GM23338 (cell line): ENCODE results near the gene COG1. TPM values are rescaled to one million over a fixed set of nuclear protein-coding genes. Genes with fewer than 3 reads are reported as not detected.

Source experiments
- ATAC-seq: fragments of 200-7000 bp; cut with Tn5 transposase; 3 replicates; pipeline ENCODE4 v1.9.1; 2020
- DNase-seq: peaks from one replicate; pipeline ENCODE4 v3.0.0-alpha.2; 2015; ENCODE audit warnings: low spot score
- H2AFZ ChIP-seq: fragments of 200-600 bp; sonication (generic); 2 replicates; pipeline ENCODE4 v1.8.0; 2016; ENCODE audit warnings: antibody characterized with exemption, mild to moderate bottlenecking, moderate library complexity
- H3F3A ChIP-seq: fragments of 200-600 bp; sonication (generic); replicated peaks from 2 replicates; pipeline ENCODE4 v1.8.0; 2017; ENCODE audit warnings: antibody characterized with exemption, mixed run types, low read depth
- H3K27ac ChIP-seq: fragments of 200-600 bp; sonication (generic); 2 replicates; pipeline ENCODE4 v1.6.1; 2016; ENCODE audit warnings: low read depth
- H3K27me3 ChIP-seq: fragments of 200-600 bp; sonication (generic); 2 replicates; pipeline ENCODE4 v1.8.0; 2016; ENCODE audit warnings: mild to moderate bottlenecking, mixed run types, moderate library complexity; ENCODE audit not compliant: insufficient read depth
- H3K36me3 ChIP-seq: fragments of 200-600 bp; sonication (generic); 2 replicates; pipeline ENCODE4 v1.8.0; 2016; ENCODE audit warnings: mild to moderate bottlenecking; ENCODE audit not compliant: insufficient read depth
- H3K4me1 ChIP-seq: fragments of 200-600 bp; sonication (generic); 2 replicates; pipeline ENCODE4 v1.8.0; 2016; ENCODE audit warnings: mild to moderate bottlenecking, moderate library complexity; ENCODE audit not compliant: insufficient read depth
- H3K4me2 ChIP-seq: fragments of 200-600 bp; sonication (generic); 2 replicates; pipeline ENCODE4 v1.7.1; 2017; ENCODE audit warnings: mixed run types
- H3K4me3 ChIP-seq: fragments of 200-600 bp; sonication (generic); 2 replicates; pipeline ENCODE4 v1.6.1; 2016; ENCODE audit warnings: mixed run types
- H3K79me2 ChIP-seq: fragments of 200-600 bp; sonication (generic); replicated peaks from 2 replicates; pipeline ENCODE4 v1.8.0; 2017; ENCODE audit warnings: mild to moderate bottlenecking; ENCODE audit not compliant: insufficient read depth
- H3K9me2 ChIP-seq: fragments of 200-600 bp; sonication (generic); 2 replicates; pipeline ENCODE4 v1.8.0; 2017; ENCODE audit not compliant: insufficient read depth
- H4K20me1 ChIP-seq: fragments of 200-600 bp; sonication (generic); replicated peaks from 2 replicates; pipeline ENCODE4 v1.8.0; 2017; ENCODE audit warnings: mild to moderate bottlenecking; ENCODE audit not compliant: insufficient read depth
- H3K27ac Mint-ChIP-seq: 2 replicates; pipeline ENCODE4 v1.8.0; 2020; ENCODE audit warnings: inconsistent platforms, mild to moderate bottlenecking, moderate library complexity, mixed read lengths
- H3K27me3 Mint-ChIP-seq: 3 replicates; pipeline ENCODE4 v1.8.0; 2022; ENCODE audit warnings: low read depth, mild to moderate bottlenecking, moderate library complexity, mixed read lengths, inconsistent platforms; ENCODE audit not compliant: insufficient read depth, poor library complexity
- H3K36me3 Mint-ChIP-seq: 3 replicates; pipeline ENCODE4 v1.8.0; 2021; ENCODE audit warnings: low read depth, mild to moderate bottlenecking, inconsistent platforms, moderate library complexity, mixed read lengths
- H3K4me1 Mint-ChIP-seq: 3 replicates; pipeline ENCODE4 v1.8.0; 2020; ENCODE audit warnings: mild to moderate bottlenecking, inconsistent platforms, mixed read lengths
- H3K4me3 Mint-ChIP-seq: 3 replicates; pipeline ENCODE4 v1.8.0; 2021; ENCODE audit warnings: moderate library complexity, mild to moderate bottlenecking, inconsistent platforms, mixed read lengths
- H3K9me3 Mint-ChIP-seq: 3 replicates; pipeline ENCODE4 v1.8.0; 2020; ENCODE audit warnings: moderate library complexity, mild to moderate bottlenecking, inconsistent platforms, mixed read lengths
- EZH2phosphoT487 ChIP-seq: fragments of 200-600 bp; sonication (generic); IDR thresholded peaks from one replicate; pipeline ENCODE4 v1.8.1; 2018; ENCODE audit warnings: antibody characterized with exemption; ENCODE audit not compliant: unreplicated experiment
- POLR2AphosphoS5 ChIP-seq: IDR thresholded peaks from 2 replicates; pipeline ENCODE4 v1.6.1; 2016; ENCODE audit warnings: antibody characterized with exemption, low read depth
- STAT1 ChIP-seq: IDR thresholded peaks from one replicate; pipeline ENCODE4 v1.6.1; 2016; ENCODE audit warnings: antibody characterized with exemption; ENCODE audit not compliant: unreplicated experiment
- ZNF114 ChIP-seq: fragments of 250-450 bp; sonication (Bioruptor Pico); IDR thresholded peaks from 2 replicates; pipeline ENCODE4 v1.5.0; 2020; ENCODE audit warnings: mild to moderate bottlenecking, moderate library complexity
- ZNF331 ChIP-seq: fragments of 250-450 bp; sonication (Bioruptor Pico); IDR thresholded peaks from 2 replicates; pipeline ENCODE4 v1.5.0; 2020; ENCODE audit warnings: low read depth, mild to moderate bottlenecking, moderate library complexity
- polyA plus RNA-seq: library from polyadenylated mRNA; unstranded; fragments of >200 nt; fragmentation: Nextera tagmentation; extraction: Ambion mirVana; gene quantifications from 2 replicates; pipeline ENCODE4 v1.2.1, GENCODE V29; 2016
- total RNA-seq: library from RNA; depleted of rRNA; stranded (reverse); fragments of >200 nt; shearing (Covaris generic); gene quantifications from 2 replicates; pipeline ENCODE4 v1.2.3, GENCODE V29; 2014
- TF ChIP-seq, protein P1 (sequence below): fragments of 250-450 bp; sonication (Bioruptor Pico); IDR thresholded peaks from 2 replicates; pipeline ENCODE4 v1.5.0; 2020; ENCODE audit warnings: mild to moderate bottlenecking, moderate library complexity
- TF ChIP-seq, protein P2 (sequence below), 2 experiments: fragments of 200-600 bp in 1 of 2; sonication (generic) in 1 of 2; conservative IDR thresholded peaks; 2 replicates each; pipeline versions ENCODE4 v1.5.1 to v1.6.1; 2016 to 2017; ENCODE audit warnings: antibody characterized with exemption in 2 of 2, low read depth in 2 of 2, mild to moderate bottlenecking in 2 of 2, moderate library complexity in 1 of 2
- TF ChIP-seq, protein P3 (sequence below): IDR thresholded peaks from 2 replicates; pipeline ENCODE4 v1.6.1; 2016; ENCODE audit warnings: antibody characterized with exemption

Gene COG1
- total and polyA plus RNA-seq, 2 experiments from 2014 or later = 15.0 to 26.1 TPM

DNA sequence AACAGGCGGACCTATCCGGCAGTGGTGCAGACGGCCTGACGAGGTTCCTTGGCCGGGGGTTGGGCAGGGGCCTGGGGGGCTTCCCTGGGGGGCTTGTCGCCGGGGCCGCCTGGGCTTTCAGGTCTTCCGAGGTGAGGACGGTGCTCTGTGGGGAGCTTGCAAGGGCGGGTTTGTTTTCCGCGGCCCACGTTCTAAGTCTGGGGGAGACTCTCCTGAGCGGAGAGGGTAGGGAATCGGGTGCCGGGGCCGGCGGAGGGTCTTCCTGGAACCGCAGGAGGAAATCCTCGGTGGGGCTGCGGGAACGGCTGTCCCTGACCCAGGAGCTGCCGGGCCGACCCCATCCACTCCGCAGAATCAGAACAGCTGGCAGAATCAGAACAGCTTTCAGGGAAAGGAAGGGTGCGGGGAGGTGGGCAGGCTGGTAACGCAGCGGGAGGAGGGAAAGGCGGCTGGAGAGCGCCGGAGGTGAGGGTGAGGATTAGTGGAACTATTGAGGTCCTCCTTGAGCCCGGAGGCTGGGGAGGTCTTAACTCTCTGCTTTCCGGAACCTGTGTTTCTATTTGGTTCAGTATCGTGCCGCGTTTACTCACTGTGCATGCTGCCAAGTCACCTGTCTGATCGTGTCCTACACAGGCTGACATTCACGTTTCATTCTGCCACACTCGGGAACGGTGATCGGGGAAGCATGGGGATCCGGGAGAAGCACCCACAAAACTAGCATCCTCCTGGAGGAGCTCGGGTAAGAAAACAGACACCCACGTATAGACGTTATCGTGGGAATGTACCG, 39.9 kb downstream of the COG1 start (continued):
- TF ChIP-seq, protein P1, sequence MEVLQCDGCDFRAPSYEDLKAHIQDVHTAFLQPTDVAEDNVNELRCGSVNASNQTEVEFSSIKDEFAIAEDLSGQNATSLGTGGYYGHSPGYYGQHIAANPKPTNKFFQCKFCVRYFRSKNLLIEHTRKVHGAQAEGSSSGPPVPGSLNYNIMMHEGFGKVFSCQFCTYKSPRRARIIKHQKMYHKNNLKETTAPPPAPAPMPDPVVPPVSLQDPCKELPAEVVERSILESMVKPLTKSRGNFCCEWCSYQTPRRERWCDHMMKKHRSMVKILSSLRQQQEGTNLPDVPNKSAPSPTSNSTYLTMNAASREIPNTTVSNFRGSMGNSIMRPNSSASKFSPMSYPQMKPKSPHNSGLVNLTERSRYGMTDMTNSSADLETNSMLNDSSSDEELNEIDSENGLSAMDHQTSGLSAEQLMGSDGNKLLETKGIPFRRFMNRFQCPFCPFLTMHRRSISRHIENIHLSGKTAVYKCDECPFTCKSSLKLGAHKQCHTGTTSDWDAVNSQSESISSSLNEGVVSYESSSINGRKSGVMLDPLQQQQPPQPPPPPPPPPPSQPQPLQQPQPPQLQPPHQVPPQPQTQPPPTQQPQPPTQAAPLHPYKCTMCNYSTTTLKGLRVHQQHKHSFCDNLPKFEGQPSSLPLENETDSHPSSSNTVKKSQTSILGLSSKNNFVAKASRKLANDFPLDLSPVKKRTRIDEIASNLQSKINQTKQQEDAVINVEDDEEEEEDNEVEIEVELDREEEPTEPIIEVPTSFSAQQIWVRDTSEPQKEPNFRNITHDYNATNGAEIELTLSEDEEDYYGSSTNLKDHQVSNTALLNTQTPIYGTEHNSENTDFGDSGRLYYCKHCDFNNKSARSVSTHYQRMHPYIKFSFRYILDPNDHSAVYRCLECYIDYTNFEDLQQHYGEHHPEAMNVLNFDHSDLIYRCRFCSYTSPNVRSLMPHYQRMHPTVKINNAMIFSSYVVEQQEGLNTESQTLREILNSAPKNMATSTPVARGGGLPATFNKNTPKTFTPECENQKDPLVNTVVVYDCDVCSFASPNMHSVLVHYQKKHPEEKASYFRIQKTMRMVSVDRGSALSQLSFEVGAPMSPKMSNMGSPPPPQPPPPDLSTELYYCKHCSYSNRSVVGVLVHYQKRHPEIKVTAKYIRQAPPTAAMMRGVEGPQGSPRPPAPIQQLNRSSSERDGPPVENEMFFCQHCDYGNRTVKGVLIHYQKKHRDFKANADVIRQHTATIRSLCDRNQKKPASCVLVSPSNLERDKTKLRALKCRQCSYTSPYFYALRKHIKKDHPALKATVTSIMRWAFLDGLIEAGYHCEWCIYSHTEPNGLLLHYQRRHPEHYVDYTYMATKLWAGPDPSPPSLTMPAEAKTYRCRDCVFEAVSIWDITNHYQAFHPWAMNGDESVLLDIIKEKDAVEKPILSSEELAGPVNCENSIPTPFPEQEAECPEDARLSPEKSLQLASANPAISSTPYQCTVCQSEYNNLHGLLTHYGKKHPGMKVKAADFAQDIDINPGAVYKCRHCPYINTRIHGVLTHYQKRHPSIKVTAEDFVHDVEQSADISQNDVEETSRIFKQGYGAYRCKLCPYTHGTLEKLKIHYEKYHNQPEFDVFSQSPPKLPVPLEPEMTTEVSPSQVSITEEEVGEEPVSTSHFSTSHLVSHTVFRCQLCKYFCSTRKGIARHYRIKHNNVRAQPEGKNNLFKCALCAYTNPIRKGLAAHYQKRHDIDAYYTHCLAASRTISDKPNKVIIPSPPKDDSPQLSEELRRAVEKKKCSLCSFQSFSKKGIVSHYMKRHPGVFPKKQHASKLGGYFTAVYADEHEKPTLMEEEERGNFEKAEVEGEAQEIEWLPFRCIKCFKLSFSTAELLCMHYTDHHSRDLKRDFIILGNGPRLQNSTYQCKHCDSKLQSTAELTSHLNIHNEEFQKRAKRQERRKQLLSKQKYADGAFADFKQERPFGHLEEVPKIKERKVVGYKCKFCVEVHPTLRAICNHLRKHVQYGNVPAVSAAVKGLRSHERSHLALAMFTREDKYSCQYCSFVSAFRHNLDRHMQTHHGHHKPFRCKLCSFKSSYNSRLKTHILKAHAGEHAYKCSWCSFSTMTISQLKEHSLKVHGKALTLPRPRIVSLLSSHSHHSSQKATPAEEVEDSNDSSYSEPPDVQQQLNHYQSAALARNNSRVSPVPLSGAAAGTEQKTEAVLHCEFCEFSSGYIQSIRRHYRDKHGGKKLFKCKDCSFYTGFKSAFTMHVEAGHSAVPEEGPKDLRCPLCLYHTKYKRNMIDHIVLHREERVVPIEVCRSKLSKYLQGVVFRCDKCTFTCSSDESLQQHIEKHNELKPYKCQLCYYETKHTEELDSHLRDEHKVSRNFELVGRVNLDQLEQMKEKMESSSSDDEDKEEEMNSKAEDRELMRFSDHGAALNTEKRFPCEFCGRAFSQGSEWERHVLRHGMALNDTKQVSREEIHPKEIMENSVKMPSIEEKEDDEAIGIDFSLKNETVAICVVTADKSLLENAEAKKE (CRISPR knock-in tag) = no peak
- TF ChIP-seq STAT1 (no peak), EZH2phosphoT487 (no peak), ZNF331 (CRISPR knock-in tag) (no peak)
- TF ChIP-seq, protein P2, sequence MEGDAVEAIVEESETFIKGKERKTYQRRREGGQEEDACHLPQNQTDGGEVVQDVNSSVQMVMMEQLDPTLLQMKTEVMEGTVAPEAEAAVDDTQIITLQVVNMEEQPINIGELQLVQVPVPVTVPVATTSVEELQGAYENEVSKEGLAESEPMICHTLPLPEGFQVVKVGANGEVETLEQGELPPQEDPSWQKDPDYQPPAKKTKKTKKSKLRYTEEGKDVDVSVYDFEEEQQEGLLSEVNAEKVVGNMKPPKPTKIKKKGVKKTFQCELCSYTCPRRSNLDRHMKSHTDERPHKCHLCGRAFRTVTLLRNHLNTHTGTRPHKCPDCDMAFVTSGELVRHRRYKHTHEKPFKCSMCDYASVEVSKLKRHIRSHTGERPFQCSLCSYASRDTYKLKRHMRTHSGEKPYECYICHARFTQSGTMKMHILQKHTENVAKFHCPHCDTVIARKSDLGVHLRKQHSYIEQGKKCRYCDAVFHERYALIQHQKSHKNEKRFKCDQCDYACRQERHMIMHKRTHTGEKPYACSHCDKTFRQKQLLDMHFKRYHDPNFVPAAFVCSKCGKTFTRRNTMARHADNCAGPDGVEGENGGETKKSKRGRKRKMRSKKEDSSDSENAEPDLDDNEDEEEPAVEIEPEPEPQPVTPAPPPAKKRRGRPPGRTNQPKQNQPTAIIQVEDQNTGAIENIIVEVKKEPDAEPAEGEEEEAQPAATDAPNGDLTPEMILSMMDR (conservative IDR thresholded peaks at IDR 0.05; ENCODE audit: low read depth in 2 of 2) = no peak

DNA sequence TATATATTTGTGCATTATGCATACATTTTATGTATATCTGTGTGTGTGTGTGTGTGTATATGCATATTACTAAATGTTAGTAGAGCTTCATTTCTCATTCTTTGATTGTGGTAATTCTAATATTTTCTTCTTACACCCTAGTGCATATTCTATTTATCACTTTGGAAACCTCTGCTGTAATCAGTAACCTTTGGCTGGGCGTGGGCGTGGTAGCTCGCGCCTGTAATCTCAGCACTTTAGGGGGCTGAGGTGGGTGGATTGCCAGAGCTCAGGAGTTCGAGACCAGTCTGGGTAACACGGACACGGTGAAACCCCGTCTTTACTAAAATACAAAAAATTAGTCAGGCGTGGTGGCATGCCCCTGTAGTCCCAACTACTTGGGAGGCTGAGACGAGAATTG, 41.9 kb downstream of the COG1 start:
- Histone ChIP-seq H3K36me3 (peaks cover 28% of the 10 kb centered on the region), H2AFZ (no peak overlapping the region), H3K4me1 (peaks cover 13% of the 10 kb centered on the region), H3K27ac (no peak overlapping the region), H3K27me3 (no peaks in the 10 kb centered on the region), H3K9me2 (no peaks in the 10 kb centered on the region), H3K4me3 (no peak overlapping the region), H3F3A (no peaks in the 10 kb centered on the region), H3K4me2 (no peak overlapping the region), H4K20me1 (peaks cover 8% of the 10 kb centered on the region), H3K79me2 (peaks cover 87% of the 10 kb centered on the region)
- no peaks in the 10 kb centered on the region for H3K9me3 Mint-ChIP-seq
- H3K4me1 Mint-ChIP-seq = peaks cover 15% of the 10 kb centered on the region
- peaks cover 14% of the 10 kb centered on the region for H3K27me3 Mint-ChIP-seq
- H3K4me3 Mint-ChIP-seq = no peak overlapping the region
- DNase-seq = no peak
- peaks cover 33% of the 10 kb centered on the region for H3K36me3 Mint-ChIP-seq
- H3K27ac Mint-ChIP-seq = no peak overlapping the region
- no peak for ATAC-seq
- TF ChIP-seq ZNF114 (CRISPR knock-in tag) (no peak), POLR2AphosphoS5 (no peak)
- TF ChIP-seq, protein P3, sequence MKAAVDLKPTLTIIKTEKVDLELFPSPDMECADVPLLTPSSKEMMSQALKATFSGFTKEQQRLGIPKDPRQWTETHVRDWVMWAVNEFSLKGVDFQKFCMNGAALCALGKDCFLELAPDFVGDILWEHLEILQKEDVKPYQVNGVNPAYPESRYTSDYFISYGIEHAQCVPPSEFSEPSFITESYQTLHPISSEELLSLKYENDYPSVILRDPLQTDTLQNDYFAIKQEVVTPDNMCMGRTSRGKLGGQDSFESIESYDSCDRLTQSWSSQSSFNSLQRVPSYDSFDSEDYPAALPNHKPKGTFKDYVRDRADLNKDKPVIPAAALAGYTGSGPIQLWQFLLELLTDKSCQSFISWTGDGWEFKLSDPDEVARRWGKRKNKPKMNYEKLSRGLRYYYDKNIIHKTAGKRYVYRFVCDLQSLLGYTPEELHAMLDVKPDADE = no peak
